ENCODE results near the gene GNG13.
A peak's percentile ranks its signal among the peaks of the same experiment; 100 is the strongest.

The GNG13 gene

GRCh38 chr16:778447-778846 is 22.1 kb downstream of the GNG13 start (continued):
- TF ChIP-seq ZNF645 (tag by site-specific recombination; IDR thresholded peaks at IDR 0.05) (no peak), ZNF621 (tag by site-specific recombination; IDR thresholded peaks at IDR 0.05) (no peak), ZNF223 (tag by site-specific recombination; IDR thresholded peaks at IDR 0.05) (no peak), HIC1 (tag by site-specific recombination; IDR thresholded peaks at IDR 0.05) (peak; percentile 68; the same call in 1 of the 2 replicates), SP2 (tag by site-specific recombination; IDR thresholded peaks at IDR 0.05) (peak; percentile 30; the same call in 1 of the 2 replicates)

- Histone ChIP-seq H3K36me3 (ENCODE audit: control insufficient read depth in 2 of 2, insufficient read depth in 1 of 2, low read length in 2 of 2) (no peaks in the 10 kb centered on the region), H3K9me3 (ENCODE audit: control insufficient read depth, insufficient read depth, low read depth, low read length) (no peaks in the 10 kb centered on the region), H3K4me1 (ENCODE audit: control insufficient read depth, insufficient read depth, low read length) (no peaks in the 10 kb centered on the region), H3K4me3 (ENCODE audit: low read depth, low read length) (no peak overlapping the region), H3K27ac (ENCODE audit: extremely low read depth, low read depth, low read length) (no peak overlapping the region)
- TF ChIP-seq ZNF223 (tag by site-specific recombination; IDR thresholded peaks at IDR 0.05) (no peak), ZNF18 (tag by site-specific recombination; IDR thresholded peaks at IDR 0.05) (peak; percentile 75)
- TF ChIP-seq, protein P1, sequence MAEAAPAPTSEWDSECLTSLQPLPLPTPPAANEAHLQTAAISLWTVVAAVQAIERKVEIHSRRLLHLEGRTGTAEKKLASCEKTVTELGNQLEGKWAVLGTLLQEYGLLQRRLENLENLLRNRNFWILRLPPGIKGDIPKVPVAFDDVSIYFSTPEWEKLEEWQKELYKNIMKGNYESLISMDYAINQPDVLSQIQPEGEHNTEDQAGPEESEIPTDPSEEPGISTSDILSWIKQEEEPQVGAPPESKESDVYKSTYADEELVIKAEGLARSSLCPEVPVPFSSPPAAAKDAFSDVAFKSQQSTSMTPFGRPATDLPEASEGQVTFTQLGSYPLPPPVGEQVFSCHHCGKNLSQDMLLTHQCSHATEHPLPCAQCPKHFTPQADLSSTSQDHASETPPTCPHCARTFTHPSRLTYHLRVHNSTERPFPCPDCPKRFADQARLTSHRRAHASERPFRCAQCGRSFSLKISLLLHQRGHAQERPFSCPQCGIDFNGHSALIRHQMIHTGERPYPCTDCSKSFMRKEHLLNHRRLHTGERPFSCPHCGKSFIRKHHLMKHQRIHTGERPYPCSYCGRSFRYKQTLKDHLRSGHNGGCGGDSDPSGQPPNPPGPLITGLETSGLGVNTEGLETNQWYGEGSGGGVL (tag by site-specific recombination; IDR thresholded peaks at IDR 0.05): no peak
- POLR2A ChIA-PET: interaction anchor here (1.6 kb wide), 1 partner anchor 10 kb away, joined by 5 read pairs; the partner anchor contains the start of genes CHTF18 and RPUSD1
- CTCF ChIA-PET: interaction anchor here (1.5 kb wide), 1 partner anchor 66 kb away, joined by 5 read pairs; no protein-coding TSS in a partner anchor
Measured at GRCh38 chr16:777826-778225, 22.7 kb downstream of the GNG13 start.

- H3K4me1 ChIP-seq (ENCODE audit: control insufficient read depth, insufficient read depth, low read length): no peaks in the 10 kb centered on the region
- ChIA-PET CTCF (interaction anchor here (0.6 to 1.5 kb wide), 4 partner anchors 8 to 65 kb away, joined by 3 to 14 read pairs (median 5); no protein-coding TSS in a partner anchor), POLR2A (interaction anchor here (2.3 kb wide), 1 partner anchor 11 kb away, joined by 8 read pairs; the partner anchor contains the start of genes CHTF18 and RPUSD1)
- no peak overlapping the region for H3K27ac ChIP-seq (ENCODE audit: extremely low read depth, low read depth, low read length)
- no peak for TF ChIP-seq ZNF138 (tag by site-specific recombination; IDR thresholded peaks at IDR 0.05; ENCODE audit: borderline replicate concordance)
- TF ChIP-seq ZNF513 (tag by site-specific recombination; IDR thresholded peaks at IDR 0.05): no peak
- TF ChIP-seq, protein P2, sequence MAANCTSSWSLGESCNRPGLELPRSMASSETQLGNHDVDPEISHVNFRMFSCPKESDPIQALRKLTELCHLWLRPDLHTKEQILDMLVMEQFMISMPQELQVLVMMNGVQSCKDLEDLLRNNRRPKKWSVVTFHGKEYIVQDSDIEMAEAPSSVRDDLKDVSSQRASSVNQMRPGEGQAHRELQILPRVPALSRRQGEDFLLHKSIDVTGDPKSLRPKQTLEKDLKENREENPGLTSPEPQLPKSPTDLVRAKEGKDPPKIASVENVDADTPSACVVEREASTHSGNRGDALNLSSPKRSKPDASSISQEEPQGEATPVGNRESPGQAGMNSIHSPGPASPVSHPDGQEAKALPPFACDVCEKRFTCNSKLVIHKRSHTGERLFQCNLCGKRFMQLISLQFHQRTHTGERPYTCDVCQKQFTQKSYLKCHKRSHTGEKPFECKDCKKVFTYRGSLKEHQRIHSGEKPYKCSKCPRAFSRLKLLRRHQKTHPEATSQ (tag by site-specific recombination; IDR thresholded peaks at IDR 0.05): no peak
- TF ChIP-seq SCRT1 (tag by site-specific recombination; IDR thresholded peaks at IDR 0.05; ENCODE audit: borderline replicate concordance): no peak
- no peak for TF ChIP-seq ZFP3 (tag by site-specific recombination; IDR thresholded peaks at IDR 0.05; ENCODE audit: low read depth)
- no peak for TF ChIP-seq ZNF146 (tag by site-specific recombination; IDR thresholded peaks at IDR 0.05)
- no peak for TF ChIP-seq ZNF423 (tag by site-specific recombination; IDR thresholded peaks at IDR 0.05)
- no peak for TF ChIP-seq ZNF555 (tag by site-specific recombination; conservative IDR thresholded peaks at IDR 0.05)
- H3K36me3 ChIP-seq (ENCODE audit: control insufficient read depth in 2 of 2, insufficient read depth in 1 of 2, low read length in 2 of 2): no peaks in the 10 kb centered on the region
- H3K9me3 ChIP-seq (ENCODE audit: control insufficient read depth, insufficient read depth, low read depth, low read length): no peaks in the 10 kb centered on the region
- H3K4me3 ChIP-seq (ENCODE audit: low read depth, low read length): no peak overlapping the region
Measured at GRCh38 chr16:776824-777223, 23.7 kb downstream of the GNG13 start.

All from HEK293 (cell line).